ENCODE data around the gene NCKAP1.
A peak's percentile ranks its signal among the peaks of the same experiment; 100 is the strongest.
"Not testable (repeated sequence)": the region's sequence is repeated elsewhere in the genome, so short reads cannot be mapped to it uniquely, and the experiment has no call there.

The NCKAP1 gene

DNA sequence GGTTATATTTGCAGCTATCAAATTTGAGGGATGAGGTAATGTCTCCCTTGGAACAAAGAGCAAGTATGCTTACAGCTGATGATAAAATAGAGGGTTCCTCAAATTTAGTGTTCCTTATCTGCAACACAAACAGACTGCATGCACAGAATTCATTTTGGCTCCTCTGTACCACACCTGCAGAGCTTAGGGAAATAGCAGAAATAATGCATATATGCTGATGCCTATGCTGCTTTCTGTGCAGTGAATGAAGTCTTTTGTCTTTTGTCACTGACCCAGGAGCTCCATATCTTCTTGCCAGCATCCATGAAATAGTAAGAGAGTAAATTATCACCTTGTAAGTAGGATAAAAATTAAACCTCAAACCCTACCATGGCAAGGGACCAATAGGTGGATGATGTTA is 69.8 kb downstream of the NCKAP1 start:
- no peak for DNase-seq (ENCODE audit: low read depth)
- H3K4me3 ChIP-seq (ENCODE audit: low read depth, low read length), result no peak overlapping the region
- TF ChIP-seq, protein P1, sequence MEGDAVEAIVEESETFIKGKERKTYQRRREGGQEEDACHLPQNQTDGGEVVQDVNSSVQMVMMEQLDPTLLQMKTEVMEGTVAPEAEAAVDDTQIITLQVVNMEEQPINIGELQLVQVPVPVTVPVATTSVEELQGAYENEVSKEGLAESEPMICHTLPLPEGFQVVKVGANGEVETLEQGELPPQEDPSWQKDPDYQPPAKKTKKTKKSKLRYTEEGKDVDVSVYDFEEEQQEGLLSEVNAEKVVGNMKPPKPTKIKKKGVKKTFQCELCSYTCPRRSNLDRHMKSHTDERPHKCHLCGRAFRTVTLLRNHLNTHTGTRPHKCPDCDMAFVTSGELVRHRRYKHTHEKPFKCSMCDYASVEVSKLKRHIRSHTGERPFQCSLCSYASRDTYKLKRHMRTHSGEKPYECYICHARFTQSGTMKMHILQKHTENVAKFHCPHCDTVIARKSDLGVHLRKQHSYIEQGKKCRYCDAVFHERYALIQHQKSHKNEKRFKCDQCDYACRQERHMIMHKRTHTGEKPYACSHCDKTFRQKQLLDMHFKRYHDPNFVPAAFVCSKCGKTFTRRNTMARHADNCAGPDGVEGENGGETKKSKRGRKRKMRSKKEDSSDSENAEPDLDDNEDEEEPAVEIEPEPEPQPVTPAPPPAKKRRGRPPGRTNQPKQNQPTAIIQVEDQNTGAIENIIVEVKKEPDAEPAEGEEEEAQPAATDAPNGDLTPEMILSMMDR (IDR thresholded peaks at IDR 0.05; ENCODE audit: insufficient read depth, low read depth, low read length, missing control alignments), result no peak

DNA sequence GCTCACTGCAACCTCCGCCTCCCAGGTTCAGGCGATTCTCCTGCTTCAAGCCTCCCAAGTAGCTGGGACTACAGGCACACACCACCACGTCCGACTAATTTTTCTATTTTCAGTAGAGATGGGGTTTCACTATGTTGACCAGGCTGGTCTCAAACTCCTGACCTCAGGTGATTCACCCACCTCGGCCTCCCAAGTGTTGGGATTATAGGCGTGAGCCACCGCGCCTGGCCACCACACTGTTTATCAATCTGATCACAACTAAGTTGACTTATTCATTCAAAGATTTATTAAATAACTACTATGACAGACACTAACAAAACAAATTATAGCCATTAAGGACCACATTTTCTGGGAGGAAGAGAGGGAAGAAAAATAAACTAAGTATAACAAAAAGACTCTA is 71.9 kb downstream of the NCKAP1 start:
- DNase-seq (ENCODE audit: low read depth); H3K4me3 ChIP-seq (ENCODE audit: low read depth, low read length): not testable (repeated sequence)

DNA sequence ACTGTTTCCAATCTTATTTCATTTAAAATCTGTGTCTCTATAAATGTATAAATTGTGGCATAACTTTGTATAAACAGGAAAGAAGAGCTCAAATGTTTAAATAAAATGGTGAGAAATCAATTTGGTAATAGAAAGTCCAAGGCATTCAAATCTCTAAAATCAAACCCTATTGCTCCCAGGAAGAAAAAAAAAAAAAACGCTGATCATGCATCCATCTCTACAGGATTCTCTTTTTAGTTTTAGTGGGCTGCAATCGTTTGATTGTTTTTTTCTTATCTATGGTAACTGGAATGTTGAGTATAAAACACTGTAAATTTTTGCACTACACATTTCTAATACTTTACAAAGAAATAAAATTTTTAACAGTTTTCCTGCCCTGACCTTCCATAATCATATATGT is 75.6 kb downstream of the NCKAP1 start:
- DNase-seq (ENCODE audit: low read depth), result no peak
- H3K4me3 ChIP-seq (ENCODE audit: low read depth, low read length), result no peak overlapping the region
- TF ChIP-seq, protein P1 (IDR thresholded peaks at IDR 0.05; ENCODE audit: insufficient read depth, low read depth, low read length, missing control alignments), result no peak

DNA sequence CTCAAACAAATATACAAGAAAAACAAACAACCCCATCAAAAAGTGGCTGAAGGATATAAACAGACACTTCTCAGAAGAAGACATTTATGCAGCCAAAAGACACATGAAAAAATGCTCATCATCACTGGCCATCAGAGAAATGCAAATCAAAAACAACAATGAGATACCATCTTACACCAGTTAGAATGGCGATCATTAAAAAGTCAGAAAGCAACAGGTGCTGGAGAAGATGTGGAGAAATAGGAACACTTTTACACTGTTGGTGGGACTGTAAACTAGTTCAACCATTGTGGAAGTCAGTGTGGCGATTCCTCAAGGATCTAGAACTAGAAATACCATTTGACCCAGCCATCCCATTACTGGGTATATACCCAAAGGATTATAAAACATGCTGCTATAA is 77.4 kb downstream of the NCKAP1 start:
- not testable (repeated sequence) for DNase-seq (ENCODE audit: low read depth); H3K4me3 ChIP-seq (ENCODE audit: low read depth, low read length)

DNA sequence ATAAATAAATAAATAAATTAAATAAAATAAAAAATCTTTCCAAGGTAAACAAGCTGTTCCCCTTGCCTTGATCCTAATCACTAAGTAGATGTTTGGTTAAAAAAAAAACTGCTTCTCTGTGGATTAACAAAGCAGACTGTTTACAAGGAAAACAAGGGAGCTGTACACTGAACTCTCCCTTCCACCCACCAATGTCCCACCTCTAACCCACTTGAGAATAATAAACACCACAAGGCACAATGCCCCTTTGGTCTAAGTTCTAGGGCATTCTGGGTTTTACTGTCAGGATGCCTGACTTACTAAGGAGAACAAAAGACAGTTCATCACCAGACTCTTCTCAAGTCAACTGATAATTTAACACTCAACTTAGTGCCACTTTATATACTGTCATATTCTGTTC is 83.5 kb downstream of the NCKAP1 start:
- no peak overlapping the region for H3K4me3 ChIP-seq (ENCODE audit: low read depth, low read length)
- DNase-seq (ENCODE audit: low read depth), result no peak
- TF ChIP-seq, protein P1 (IDR thresholded peaks at IDR 0.05; ENCODE audit: insufficient read depth, low read depth, low read length, missing control alignments), result no peak

DNA sequence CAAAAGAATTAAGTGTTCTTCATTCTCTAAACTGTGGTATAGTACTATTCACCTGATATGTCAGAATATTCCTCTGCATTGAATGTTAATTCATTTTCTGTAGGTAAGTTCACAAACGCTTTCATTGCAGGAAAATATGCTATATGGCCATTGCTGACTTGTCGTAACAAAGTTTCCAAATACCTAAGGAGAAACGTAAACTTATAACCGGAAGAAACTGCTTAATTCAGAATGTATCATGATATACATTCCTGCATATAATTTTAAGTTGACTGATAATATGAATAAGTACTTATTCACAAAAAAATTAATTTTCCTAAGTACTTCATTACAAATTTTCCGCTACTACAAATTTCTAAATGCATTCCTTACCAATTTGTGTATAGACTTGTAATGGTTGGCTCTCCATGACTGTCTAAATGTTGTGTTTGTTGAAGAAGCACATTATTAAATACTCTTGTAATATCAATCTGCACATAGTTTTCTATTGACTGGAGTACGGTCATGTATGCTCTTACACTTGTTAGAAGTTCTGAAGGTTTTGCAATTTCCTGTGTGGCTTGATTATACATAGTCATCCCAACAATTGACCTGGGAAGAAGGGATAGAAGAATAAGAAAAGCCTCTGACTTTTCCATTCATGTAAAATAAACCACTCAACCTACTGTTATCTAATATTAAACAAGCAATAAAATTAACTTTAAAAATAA is 85.4 kb downstream of the NCKAP1 start:
- no peak for DNase-seq (ENCODE audit: low read depth)
- TF ChIP-seq, protein P1 (IDR thresholded peaks at IDR 0.05; ENCODE audit: insufficient read depth, low read depth, low read length, missing control alignments), result no peak
- H3K4me3 ChIP-seq (ENCODE audit: low read depth, low read length), result no peak overlapping the region

DNA sequence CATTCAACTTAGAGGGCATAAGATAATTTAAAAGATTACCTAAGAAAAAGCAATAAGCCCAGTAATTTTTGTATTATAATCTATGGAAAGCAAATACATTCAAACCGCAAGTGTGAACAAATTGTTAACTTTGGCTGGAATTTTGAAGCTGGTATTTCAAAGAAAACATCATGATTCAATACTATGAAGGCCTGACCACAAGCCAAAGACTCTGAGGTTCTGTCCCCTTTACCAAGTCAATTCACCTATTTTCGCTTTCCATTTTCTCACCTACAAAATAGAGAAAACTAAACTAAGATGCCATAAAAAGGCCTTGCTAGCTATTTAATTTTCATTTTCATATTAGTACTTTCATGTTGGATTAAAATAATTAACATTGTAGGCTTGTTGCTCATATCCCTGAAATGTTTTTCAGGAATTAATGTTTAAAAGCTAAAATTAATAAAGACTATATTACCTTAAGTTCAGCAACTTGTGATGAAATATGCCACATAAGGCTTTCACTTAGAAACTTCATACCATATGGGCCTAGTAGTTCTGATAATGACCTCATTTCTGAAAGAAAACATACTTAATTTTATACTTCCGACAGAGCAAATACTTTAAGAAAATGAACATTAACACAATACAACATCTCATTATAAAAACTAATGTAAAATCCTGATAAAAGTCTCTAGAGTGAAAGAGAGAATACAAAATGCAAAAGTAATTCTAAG is 86.2 kb downstream of the NCKAP1 start:
- DNase-seq (ENCODE audit: low read depth), result peak; percentile 60
- H3K4me3 ChIP-seq (ENCODE audit: low read depth, low read length), result no peak overlapping the region
- TF ChIP-seq, protein P1 (IDR thresholded peaks at IDR 0.05; ENCODE audit: insufficient read depth, low read depth, low read length, missing control alignments), result no peak

DNA sequence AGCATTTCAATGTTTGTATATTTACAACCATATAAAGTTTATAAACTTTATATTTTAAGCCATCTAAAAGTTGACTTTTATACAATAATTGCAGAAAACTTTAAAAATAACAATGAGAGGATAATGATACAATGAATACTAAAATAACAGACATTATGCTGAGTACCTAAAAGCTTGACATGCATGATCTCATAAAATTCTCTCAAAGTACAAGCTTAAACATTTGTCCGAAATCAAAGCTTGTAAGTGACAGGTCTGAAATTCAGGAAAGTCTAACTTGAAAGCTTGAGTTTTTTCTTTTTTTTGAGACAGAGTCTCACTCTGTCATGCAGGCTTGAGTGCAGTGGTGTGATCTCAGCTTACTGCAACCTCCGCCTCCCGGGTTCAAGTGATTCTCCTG is 87.7 kb downstream of the NCKAP1 start:
- DNase-seq (ENCODE audit: low read depth), result no peak
- TF ChIP-seq, protein P1 (IDR thresholded peaks at IDR 0.05; ENCODE audit: insufficient read depth, low read depth, low read length, missing control alignments), result no peak
- H3K4me3 ChIP-seq (ENCODE audit: low read depth, low read length), result no peak overlapping the region

Data from GM12865 (cell line).